Limb (tissue), 2 donors: ENCODE measurements around the gene C1orf185.
A peak's percentile ranks its signal among the peaks of the same experiment; 100 is the strongest.
"Not testable (repeated sequence)": the region's sequence is repeated elsewhere in the genome, so short reads cannot be mapped to it uniquely, and the experiment has no call there.

Source experiments
- DNase-seq, 2 donors: peaks; one replicate each; pipeline ENCODE4 v3.0.0-alpha.2; 2016; ENCODE audit errors: extremely low spot score in 2 of 2

Gene C1orf185

DNA sequence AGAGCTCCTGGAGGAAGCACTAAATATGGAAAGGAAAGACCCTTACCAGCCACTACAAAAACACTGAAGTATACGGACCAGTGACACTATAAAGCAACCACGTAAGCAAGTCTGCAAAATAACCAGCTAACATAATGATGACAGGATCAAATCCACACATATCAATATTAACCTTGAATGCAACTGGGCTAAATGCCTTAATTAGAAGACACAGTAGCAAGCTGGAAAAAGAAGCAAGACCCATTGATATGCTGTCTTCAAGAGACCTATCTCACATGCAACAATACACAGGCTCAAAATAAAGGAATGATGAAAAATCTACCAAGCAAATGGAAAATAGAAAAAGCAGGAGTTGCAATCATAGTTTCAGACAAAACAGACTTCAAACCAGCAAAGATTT is 31.0 kb downstream of the C1orf185 start:
- no peak for DNase-seq

DNA sequence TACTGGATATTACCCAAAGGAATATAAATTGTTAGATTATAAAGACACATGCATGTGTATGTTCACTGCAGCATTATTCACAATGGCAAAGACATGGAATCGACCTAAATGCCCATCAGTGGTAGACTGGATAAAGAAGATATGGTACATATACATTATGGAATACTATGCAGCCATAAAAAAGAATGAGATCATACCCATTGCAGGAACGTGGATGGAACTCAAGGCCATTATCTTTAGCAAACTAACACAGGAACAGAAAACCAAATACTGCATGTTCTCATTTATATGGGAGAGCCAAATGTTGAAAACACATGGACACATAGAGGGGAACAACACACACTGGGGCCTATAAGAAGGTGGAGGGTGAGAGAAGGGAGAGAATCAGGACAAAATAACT is 35.7 kb downstream of the C1orf185 start:
- DNase-seq, result not testable (repeated sequence)

DNA sequence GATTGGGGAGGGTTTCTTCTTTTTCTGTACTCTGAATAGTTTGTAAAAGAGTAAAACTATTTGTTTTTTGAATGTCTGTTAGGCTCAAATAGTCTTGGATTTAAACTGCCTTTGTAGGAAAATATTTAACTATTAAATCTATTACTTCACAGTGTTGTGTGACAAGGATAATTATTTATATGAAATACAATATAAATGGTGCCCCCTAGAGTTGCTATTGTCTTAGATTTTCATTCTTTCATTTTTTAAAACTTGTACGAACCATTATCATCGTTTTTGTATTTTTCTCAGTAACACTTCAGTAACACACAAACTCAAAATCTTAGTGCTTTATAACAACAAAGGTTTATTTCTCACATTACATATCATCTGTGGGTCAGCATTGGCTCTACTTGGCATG is 37.4 kb downstream of the C1orf185 start:
- no peak for DNase-seq

DNA sequence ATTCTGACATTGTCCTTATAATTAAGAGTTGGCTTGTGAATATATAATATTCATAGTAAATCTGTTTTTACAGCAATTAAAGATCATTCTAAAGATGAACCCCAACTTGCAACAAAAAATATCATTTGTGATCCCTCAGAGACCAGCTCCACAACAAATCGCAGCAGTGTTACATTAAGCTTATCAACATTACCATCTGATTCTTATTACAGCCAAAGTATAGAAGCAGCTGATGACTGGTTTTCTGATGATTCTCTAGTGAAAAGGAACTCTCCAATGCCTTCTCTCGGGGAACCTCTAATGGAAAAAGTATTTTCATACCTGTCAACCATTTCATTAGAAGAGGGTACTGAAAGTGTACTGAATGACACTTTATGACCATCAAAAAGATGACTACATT is 45.4 kb downstream of the C1orf185 start:
- DNase-seq, result no peak

DNA sequence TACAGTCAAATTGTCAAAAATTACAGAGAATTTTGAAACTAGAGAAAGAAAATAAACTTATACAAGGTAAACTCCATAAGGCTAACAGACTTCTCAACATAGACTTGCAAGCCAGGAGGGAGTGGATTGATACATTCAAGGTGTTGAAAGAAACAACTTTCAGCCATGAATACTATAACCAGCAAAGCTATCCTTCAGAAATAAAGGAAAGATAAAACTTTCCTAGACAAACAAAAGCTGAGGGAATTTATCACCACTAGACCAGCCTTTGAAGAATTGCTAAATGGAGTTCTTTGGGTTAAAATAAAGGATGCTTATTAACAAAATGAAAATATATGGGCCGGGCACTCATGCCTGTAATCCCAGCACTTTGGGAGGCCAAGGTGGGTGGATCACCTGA is 52.7 kb downstream of the C1orf185 start:
- DNase-seq, result no peak

DNA sequence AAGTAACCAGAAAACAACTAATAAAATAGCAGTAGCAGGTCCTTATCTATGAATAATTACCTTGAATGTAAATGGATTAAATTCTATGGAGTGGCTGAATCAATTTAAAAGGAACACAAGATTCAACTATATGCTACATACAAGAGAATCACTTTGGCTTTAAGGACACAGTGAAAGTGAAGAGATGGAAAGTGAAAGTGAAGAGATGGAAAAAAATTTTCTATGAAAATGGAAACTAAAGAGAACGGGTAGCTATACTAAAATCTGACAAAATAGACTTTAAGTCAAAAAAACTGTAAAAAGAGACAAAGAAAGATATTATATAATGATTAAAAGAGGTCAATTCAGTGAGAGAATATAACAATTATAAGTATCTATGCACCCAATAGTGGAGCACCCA is 54.7 kb downstream of the C1orf185 start:
- no peak for DNase-seq

DNA sequence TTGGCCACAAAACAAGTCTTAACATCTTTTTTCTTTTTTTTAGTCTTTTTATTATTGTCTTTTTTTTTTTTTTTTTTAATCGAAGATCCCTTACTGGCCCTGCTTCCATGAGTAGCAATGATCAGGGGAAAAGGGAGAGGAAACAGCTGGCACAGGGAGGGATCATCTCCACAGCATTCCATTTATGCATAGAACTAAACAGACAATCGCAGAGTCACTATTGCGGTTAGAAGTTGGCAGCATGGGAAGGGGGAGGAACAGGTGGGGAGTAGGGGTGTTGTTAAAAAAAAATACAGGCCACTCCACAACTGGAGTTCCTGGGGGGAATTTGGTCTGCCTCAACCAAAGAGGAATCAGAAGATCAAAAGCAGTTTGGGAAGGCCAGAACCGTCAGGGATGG is 55.4 kb downstream of the C1orf185 start:
- DNase-seq, result no peak

DNA sequence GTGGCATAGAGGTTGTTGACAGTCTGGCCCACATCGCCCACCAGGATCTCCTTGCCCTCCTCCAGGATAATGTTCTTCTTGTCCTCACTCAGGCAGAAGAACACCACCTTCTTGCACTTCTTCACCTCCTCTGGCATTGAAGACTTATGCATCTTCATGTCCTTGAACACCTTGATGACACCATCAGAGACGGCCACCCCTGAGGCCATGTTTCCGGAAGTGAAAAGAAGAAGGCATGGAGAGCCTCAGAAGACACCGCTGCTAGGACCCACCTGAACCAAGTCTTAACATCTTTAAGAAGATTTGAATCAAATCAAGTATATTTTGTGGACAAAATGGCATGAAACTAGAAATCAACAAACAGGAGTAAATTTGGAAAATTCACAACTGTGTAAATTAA is 56.2 kb downstream of the C1orf185 start:
- DNase-seq, result no peak

DNA sequence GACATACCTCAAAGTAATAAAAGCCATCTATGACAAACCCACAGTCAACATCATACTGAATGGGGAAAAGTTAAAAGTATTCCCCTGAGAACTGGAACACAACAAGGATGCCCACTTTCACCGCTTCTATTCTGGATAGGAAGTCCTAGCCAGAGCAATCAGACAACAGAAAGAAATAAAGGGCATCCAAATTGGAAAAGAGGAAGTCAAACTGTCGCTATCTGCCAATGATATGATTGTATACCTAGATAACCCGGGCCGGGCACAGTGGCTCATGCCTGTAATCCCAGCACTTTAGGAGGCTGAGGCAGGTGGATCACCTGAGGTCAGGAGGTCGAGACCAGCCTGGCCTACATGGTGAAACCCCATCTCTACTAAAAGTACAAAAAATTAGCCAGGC is 60.5 kb downstream of the C1orf185 start:
- not testable (repeated sequence) for DNase-seq

DNA sequence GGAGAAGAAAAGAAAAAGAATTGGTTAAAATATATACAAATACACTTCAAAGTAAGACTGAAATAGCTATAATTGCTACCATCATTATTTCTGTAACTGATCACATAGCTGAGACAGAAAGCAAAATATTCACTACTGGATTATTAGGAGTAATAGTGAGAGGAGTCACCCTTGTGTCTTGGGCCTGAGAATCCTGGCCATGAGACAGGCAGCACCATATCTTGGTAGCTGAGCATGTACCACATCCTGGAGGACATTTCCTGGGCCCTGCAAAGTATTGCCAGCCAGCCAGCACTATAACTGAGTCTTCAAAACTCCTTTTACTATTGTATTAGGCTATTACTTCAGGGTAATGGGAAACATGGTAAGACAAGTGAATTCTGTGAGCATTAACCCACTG is 63.5 kb downstream of the C1orf185 start:
- no peak for DNase-seq

DNA sequence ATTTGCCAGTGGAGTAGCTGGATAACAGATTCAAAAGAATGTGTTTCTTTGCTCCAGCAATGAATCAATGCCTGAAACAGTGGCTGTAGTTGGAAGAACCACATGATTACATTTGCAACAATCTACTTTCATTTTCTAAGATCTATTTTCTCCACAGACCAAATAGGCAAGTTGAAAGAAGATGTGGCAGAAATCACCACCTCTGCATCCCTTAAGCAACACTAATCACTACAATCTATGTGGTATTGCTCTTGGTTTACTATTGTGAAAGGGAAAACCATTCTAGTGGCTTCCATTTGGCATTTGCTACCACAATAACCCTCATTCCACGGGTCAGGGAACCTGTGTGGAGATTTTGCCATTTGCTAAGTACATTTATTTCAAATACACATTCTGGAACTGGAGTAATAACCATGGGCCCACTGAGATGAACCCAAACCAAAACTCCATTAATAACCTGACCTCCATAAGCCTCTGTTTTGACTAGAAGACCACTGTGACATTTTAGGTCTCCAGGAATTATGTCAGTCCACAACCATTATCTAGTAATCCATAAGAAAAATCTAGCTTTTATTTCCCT is 66.3 kb downstream of the C1orf185 start:
- DNase-seq, result no peak

DNA sequence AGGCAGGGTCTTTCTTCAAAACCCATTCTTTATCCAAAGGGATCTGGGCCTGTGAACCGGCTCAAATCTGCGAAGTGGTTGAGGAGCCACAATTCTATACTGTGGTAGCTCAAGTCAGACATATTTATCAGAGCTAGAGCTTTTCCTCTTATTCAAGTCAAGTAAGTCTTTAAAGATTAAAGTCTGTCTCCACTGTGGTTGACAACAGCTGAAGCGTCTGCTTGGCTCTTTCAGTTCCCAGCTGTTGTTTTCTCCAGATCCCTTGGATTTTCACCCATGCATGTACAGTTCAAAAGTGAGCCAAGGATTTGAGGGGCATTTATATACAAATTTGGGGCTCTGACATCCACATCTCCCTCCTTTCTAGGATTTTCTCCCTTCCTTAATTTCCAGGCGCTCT is 66.9 kb downstream of the C1orf185 start:
- DNase-seq, result peak in 1 of 2 donors; percentile 27

DNA sequence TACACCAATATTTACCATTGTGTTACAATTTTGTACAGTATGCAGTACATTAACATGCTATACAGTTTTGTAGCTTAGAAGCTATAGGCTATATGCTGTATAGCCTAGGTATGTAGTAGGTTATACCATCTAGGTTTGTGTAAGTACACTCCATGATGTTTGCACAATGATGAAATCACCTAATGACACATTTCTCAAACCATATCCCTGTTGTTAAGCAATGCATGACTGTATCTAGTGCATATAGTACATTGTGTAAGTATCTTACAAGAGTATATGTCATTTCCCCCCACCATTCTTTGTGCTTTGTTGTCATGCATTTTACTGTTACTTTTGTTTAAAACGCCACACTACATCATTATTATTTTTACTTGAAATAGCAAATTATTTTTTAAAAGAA is 68.3 kb downstream of the C1orf185 start:
- DNase-seq, result no peak

DNA sequence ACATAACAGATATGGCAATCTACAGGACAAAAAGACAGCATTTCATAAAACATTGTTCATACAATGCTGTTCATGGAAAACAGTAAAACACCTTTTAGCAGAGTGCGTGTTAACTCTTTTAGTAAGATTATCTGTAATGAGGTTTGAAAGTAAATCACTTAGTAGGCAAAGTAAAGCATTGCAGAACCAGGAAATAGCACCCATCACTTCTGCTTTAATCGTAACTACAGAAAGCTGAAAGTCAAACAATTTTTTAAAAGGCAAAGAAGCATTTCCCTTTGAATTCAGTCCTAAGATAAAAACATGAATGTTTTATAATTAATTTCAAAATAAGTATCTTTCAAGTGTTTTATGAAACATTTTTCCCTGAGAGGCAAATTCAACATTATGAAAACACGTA is 70.8 kb downstream of the C1orf185 start:
- no peak for DNase-seq

DNA sequence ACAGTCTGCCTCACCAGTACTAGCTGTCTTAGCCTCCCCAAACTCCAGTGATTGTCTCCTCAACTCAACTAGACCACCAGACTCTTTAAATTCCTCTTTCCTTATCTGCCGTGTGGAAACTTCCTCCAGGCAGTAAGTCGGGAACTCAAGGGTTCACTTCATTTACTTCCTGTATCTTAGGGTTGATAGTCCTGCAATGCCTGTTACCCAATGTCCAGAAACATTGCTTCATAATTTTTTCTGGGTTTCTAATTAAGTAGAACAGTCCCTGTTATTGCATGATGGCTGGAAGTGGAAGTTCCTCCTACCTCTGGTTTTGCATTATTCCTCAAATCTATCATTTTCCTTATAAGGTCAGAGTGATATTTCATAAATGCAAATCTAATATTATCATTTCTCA is 73.2 kb downstream of the C1orf185 start:
- DNase-seq, result no peak

DNA sequence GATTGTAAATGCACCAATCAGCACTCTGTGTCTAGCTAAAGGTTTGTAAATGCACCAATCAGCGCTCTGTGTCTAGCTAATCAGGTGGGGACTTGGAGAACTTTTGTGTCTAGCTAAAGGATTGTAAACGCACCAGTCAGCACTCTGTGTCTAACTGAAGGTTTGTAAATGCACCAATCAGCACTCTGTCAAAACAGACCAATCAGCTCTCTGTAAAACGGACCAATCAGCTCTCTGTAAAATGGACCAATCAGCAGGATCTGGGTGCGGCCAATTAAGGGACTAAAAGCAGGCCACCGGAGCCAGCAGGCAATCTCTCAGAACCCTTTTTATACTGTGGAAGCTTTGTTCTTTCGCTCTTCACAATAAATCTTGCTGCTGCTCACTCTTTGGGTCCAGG is 76.0 kb downstream of the C1orf185 start:
- DNase-seq, result not testable (repeated sequence)

DNA sequence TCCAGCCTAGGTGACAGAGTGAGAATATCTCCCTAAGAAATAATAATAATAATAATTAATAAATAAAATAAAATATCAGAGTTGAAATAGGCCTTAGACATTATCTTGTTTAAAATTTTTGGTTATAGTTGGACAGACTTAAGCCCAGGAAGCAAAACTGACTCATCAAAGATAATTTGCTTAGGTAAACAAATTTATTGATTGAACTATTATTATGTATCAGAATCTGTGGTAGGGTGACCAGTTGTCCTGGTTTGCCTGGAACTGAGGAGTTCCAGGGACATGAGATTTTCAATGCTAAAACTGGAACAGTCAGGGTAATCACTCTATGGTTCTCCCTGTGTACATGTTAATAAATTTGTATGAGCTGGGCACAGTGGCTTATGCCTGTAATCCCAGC is 86.2 kb downstream of the C1orf185 start:
- no peak for DNase-seq

DNA sequence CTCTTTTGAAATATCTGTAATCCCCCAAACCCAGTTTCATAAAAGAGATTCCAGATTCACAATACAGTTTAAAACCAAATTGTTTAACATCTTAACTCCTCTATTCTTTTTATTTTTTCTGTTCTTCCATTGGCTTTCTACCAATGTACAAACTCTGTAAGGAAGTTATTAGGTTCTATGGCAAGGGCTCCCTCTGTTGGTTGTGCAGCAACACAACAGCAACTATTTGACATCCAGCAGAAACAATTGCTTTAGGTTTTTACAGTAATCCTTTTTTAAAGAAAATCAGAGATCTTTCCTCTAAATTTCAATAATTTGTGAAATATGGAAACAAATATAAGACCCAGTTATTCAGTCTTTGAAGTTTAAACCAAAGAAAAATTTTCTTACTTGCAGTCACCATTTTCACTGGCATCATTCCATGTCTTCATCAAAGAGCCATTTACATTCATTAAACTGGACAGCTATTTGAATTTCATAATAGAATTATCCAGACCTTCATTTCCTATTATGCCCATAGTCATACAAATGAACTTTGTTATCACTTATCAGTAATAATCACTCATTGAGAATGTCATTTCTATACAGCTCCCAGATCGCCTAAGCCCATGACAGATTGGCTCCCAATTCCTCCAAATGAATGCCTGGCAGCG is 87.5 kb downstream of the C1orf185 start:
- DNase-seq, result peak; percentile 34 to 78

DNA sequence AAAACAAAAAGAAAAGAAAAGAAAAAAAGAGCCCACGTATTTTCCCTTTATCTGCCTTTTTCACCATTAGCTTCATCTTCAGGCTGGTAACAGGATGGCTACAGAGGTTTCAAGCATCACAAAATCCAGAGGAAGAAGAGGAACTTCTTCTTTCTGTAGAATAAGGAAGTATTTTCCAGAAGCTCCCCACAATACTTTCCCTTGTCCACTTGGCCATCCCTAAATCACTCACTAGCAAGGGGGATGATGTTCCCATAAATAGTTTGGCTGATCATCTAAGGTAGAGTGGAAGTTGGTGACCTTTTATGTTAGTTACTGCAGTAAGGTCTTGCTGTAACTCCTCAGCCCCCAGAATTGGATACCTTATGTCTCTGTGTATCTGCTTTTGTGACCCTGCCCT is 88.9 kb downstream of the C1orf185 start:
- no peak for DNase-seq

DNA sequence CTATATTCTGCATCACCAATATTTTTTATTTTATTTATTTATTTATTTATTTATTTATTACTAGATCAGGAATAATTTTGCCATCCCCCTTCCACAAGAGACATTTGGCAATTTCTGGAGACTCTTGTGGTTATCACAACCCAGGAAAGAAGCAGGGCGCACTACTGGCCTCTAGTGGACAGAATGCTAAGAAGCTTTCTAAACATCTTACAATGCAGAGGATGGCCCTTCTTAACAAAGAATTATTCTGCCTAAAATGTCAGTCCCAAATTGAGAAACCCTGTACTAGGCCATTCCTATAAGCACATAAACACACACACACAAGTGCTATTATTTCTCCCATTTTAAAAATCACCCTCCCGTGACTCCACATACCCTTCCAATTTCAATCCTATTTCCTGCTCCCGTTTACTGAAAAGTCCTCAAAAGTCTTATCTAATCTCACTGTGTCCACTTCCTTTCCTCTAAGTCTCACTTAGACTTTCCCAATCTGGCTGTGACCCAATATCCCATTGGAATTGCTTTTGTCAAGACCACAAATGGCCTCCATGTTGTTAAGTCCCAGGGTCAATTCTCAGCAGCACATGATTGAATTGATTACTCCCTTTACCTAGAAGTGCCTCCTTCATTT is 90.3 kb downstream of the C1orf185 start:
- peak; percentile 62 to 71 for DNase-seq

DNA sequence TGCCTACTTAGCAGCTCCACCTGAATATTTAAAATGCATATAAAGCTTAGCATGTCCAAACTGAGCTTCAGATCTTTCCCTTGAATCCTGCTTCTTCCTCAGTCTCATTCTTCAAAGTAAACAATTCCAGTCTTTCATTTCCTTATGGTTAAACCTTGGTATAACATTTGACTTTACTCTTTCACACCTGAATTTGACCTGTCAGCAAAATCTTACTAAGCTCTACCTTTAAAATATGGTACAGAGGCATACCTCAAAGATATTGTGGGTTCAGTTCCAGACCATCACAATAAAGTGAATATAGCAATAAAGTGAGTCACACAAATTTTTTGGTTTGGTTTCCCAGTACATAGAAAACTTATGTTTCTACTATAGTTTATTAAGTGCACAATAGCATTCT is 91.5 kb downstream of the C1orf185 start:
- DNase-seq, result no peak
